ENCODE results near the gene PLA2G1B. TPM values are rescaled to one million over a fixed set of nuclear protein-coding genes. Genes with fewer than 3 reads are reported as not detected.

Gene PLA2G1B
- total and polyA plus RNA-seq, 4 donors: 0.39 to 4.6 (median 1.1) TPM

DNA sequence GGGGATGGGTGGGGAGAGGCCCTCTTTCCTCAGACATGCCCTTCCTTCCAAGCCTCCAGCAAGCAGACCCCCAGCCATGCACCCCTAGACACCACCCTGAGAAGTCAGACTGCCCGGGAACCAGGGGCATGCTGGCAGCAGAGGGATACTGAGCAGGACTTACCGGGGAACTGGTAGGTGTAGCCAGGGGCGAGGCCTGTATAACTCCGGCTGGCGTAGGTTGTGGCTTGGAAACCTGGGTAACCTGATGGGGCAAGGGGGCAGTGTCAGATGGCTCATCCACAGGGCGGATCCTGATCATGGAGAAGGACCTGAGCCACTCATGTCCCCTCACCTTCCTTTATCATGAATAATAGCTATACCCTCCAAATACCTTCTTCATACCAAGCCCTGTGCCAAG lies 25.6 kb upstream of the PLA2G1B start (continued):
- TF ChIP-seq, protein P1, sequence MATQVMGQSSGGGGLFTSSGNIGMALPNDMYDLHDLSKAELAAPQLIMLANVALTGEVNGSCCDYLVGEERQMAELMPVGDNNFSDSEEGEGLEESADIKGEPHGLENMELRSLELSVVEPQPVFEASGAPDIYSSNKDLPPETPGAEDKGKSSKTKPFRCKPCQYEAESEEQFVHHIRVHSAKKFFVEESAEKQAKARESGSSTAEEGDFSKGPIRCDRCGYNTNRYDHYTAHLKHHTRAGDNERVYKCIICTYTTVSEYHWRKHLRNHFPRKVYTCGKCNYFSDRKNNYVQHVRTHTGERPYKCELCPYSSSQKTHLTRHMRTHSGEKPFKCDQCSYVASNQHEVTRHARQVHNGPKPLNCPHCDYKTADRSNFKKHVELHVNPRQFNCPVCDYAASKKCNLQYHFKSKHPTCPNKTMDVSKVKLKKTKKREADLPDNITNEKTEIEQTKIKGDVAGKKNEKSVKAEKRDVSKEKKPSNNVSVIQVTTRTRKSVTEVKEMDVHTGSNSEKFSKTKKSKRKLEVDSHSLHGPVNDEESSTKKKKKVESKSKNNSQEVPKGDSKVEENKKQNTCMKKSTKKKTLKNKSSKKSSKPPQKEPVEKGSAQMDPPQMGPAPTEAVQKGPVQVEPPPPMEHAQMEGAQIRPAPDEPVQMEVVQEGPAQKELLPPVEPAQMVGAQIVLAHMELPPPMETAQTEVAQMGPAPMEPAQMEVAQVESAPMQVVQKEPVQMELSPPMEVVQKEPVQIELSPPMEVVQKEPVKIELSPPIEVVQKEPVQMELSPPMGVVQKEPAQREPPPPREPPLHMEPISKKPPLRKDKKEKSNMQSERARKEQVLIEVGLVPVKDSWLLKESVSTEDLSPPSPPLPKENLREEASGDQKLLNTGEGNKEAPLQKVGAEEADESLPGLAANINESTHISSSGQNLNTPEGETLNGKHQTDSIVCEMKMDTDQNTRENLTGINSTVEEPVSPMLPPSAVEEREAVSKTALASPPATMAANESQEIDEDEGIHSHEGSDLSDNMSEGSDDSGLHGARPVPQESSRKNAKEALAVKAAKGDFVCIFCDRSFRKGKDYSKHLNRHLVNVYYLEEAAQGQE (IDR thresholded peaks at IDR 0.05): no peak
- TF ChIP-seq FOXA2 (IDR thresholded peaks at IDR 0.05): no peak
- no peak for TF ChIP-seq TAF1 (conservative IDR thresholded peaks at IDR 0.05)

DNA sequence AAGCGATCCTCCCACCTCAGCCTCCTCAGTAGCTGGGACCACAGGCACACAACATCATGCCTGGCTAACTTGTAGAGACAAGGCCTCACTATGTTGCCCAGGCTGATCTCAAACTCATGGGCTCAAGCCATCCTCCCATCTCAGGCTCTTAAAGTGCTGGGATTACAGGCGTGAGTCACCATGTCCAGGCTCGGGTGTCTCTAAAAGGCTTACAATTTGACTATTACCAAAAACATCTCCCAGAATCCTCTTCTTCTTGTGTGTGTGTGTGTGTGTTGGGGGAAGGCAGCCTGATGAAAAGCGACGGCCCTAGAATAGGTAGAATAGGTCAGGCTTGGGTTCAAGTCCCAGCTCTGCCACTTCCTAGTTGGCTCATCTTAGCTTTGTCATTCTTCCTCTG lies 24.5 kb upstream of the PLA2G1B start:
- Histone ChIP-seq H3K36me3 (ENCODE audit: control insufficient read depth in 4 of 4, insufficient read depth in 3 of 4, low read depth in 1 of 4, low read length in 3 of 4) (no peaks in the 10 kb centered on the region), H3K9me3 (ENCODE audit: control insufficient read depth in 4 of 4, low read length in 3 of 4) (no peaks in the 10 kb centered on the region), H3K4me1 (ENCODE audit: control insufficient read depth in 4 of 4, insufficient read depth in 4 of 4, low read length in 3 of 4) (peaks cover 4 to 20% (median 13%) of the 10 kb centered on the region in 4 donors), H3K27ac (ENCODE audit: low read depth in 1 of 2, low read length in 2 of 2) (no peak overlapping the region), H3K27me3 (ENCODE audit: control insufficient read depth in 4 of 4, insufficient read depth in 4 of 4, low read length in 3 of 4) (no peaks in the 10 kb centered on the region), H3K9ac (ENCODE audit: low read depth in 1 of 2, low read length in 2 of 2) (no peak overlapping the region), H3K4me3 (ENCODE audit: low read depth in 1 of 3, low read length in 3 of 3) (no peak overlapping the region)
- no peak for TF ChIP-seq FOXA1 (IDR thresholded peaks at IDR 0.05)
- TF ChIP-seq, protein P2, sequence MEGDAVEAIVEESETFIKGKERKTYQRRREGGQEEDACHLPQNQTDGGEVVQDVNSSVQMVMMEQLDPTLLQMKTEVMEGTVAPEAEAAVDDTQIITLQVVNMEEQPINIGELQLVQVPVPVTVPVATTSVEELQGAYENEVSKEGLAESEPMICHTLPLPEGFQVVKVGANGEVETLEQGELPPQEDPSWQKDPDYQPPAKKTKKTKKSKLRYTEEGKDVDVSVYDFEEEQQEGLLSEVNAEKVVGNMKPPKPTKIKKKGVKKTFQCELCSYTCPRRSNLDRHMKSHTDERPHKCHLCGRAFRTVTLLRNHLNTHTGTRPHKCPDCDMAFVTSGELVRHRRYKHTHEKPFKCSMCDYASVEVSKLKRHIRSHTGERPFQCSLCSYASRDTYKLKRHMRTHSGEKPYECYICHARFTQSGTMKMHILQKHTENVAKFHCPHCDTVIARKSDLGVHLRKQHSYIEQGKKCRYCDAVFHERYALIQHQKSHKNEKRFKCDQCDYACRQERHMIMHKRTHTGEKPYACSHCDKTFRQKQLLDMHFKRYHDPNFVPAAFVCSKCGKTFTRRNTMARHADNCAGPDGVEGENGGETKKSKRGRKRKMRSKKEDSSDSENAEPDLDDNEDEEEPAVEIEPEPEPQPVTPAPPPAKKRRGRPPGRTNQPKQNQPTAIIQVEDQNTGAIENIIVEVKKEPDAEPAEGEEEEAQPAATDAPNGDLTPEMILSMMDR (IDR thresholded peaks at IDR 0.05; ENCODE audit: low read depth, low read length, missing input control): no peak
- no peak for TF ChIP-seq MAX (IDR thresholded peaks at IDR 0.05)
- TF ChIP-seq FOXA2 (IDR thresholded peaks at IDR 0.05): no peak
- no peak for TF ChIP-seq YY1 (IDR thresholded peaks at IDR 0.05)
- no peak for TF ChIP-seq GABPA (IDR thresholded peaks at IDR 0.05 in 1 of 2, conservative IDR thresholded peaks at IDR 0.05 in 1 of 2)
- TF ChIP-seq RAD21 (IDR thresholded peaks at IDR 0.05): no peak
- TF ChIP-seq, protein P3, sequence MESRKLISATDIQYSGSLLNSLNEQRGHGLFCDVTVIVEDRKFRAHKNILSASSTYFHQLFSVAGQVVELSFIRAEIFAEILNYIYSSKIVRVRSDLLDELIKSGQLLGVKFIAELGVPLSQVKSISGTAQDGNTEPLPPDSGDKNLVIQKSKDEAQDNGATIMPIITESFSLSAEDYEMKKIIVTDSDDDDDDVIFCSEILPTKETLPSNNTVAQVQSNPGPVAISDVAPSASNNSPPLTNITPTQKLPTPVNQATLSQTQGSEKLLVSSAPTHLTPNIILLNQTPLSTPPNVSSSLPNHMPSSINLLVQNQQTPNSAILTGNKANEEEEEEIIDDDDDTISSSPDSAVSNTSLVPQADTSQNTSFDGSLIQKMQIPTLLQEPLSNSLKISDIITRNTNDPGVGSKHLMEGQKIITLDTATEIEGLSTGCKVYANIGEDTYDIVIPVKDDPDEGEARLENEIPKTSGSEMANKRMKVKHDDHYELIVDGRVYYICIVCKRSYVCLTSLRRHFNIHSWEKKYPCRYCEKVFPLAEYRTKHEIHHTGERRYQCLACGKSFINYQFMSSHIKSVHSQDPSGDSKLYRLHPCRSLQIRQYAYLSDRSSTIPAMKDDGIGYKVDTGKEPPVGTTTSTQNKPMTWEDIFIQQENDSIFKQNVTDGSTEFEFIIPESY (IDR thresholded peaks at IDR 0.05): no peak
- TF ChIP-seq, protein P1 (IDR thresholded peaks at IDR 0.05): no peak
- WGBS: 89% methylated on average over 5 of the region's 5 CpGs
- no peak for DNase-seq (ENCODE audit: low spot score)
